H1 (cell line): Measurements from ENCODE around the gene C8B. TPM values are rescaled to one million over a fixed set of nuclear protein-coding genes. Genes with fewer than 3 reads are reported as not detected.

Experiments used
- CTCF ChIA-PET: fragments of 300-600 bp; sonication (Branson Sonifier 250); formaldehyde crosslinking; loops from one replicate; lab custom pipeline; 2021; ENCODE audit not compliant: partially characterized antibody; lab: Charles Lee
- POLR2A ChIA-PET: fragments of 300-600 bp; sonication (Branson Sonifier 250); formaldehyde crosslinking; loops from one replicate; lab custom pipeline; 2021; ENCODE audit warnings: inconsistent platforms; ENCODE audit not compliant: partially characterized antibody; lab: Charles Lee
- DNase-seq, 2 experiments: peaks; one replicate each; pipeline versions ENCODE4 v3.0.0 to v3.0.0-alpha.2; 2010 to 2022; ENCODE audit warnings: low spot score in 2 of 2, low read depth in 1 of 2, mixed read lengths in 1 of 2
- FAIRE-seq: peaks from 2 replicates; lab custom pipeline; 2011; peaks lifted over from hg19 to GRCh38; lab: Jason Lieb, UNC
- H2AFZ ChIP-seq: 2 replicates; pipeline ENCODE4 v1.8.1; 2012; ENCODE audit warnings: low read length, inconsistent platforms
- H2AK5ac ChIP-seq: 2 replicates; pipeline ENCODE4 v1.6.1; 2013; ENCODE audit warnings: low read depth, low read length
- H2BK120ac ChIP-seq: replicated peaks from 2 replicates; pipeline ENCODE3; 2013; ENCODE audit warnings: low read depth, low read length, inconsistent platforms
- H2BK12ac ChIP-seq: 2 replicates; pipeline ENCODE4 v1.6.1; 2013; ENCODE audit warnings: low read depth, low read length
- H2BK15ac ChIP-seq: 2 replicates; pipeline ENCODE4 v1.6.1; 2013; ENCODE audit warnings: low read length
- H2BK20ac ChIP-seq: 2 replicates; pipeline ENCODE4 v1.6.1; 2013; ENCODE audit warnings: low read length
- H2BK5ac ChIP-seq: 2 replicates; pipeline ENCODE4 v1.6.1; 2013; ENCODE audit warnings: low read depth, low read length
- H3K14ac ChIP-seq: 2 replicates; pipeline ENCODE4 v1.6.1; 2013; ENCODE audit warnings: inconsistent platforms; ENCODE audit not compliant: insufficient read length
- H3K18ac ChIP-seq: 2 replicates; pipeline ENCODE4 v1.6.1; 2013; ENCODE audit warnings: low read length; ENCODE audit errors: extremely low read depth
- H3K23ac ChIP-seq: 2 replicates; pipeline ENCODE4 v1.6.1; 2013; ENCODE audit warnings: inconsistent platforms; ENCODE audit not compliant: insufficient read length
- H3K23me2 ChIP-seq: 2 replicates; pipeline ENCODE4 v1.6.1; 2013; ENCODE audit warnings: low read depth, low read length
- H3K27ac ChIP-seq: 2 replicates; pipeline ENCODE4 v1.6.1; 2011; ENCODE audit warnings: low read depth, low read length, inconsistent platforms
- H3K27me3 ChIP-seq, 4 experiments: replicated peaks in 1 of 4; 1 replicate in 1 of 4; 2 replicates in 3 of 4; pipeline versions ENCODE4 v1.6.1 to v1.8.1; 2011 to 2013; ENCODE audit warnings: low read length in 3 of 4, mild to moderate bottlenecking in 3 of 4, inconsistent platforms in 2 of 4, mixed read lengths in 2 of 4, moderate library complexity in 1 of 4; ENCODE audit not compliant: control insufficient read depth in 3 of 4, insufficient read depth in 3 of 4; ENCODE audit errors: extremely low read depth in 1 of 4
- H3K36me3 ChIP-seq, 4 experiments: 2 replicates each; pipeline versions ENCODE4 v1.6.1 to v1.8.1; 2011 to 2013; ENCODE audit warnings: mild to moderate bottlenecking in 4 of 4, low read length in 3 of 4, moderate library complexity in 2 of 4, control low read depth in 1 of 4, inconsistent platforms in 1 of 4; ENCODE audit not compliant: insufficient read depth in 4 of 4, control insufficient read depth in 2 of 4
- H3K4ac ChIP-seq: replicated peaks from 2 replicates; pipeline ENCODE3; 2013; ENCODE audit warnings: low read length, low read depth, mixed read lengths, inconsistent platforms; ENCODE audit not compliant: insufficient read length
- H3K4me1 ChIP-seq, 4 experiments: replicated peaks in 1 of 4; 1 replicate in 1 of 4; 2 replicates in 3 of 4; pipeline versions ENCODE4 v1.6.1 to v1.8.1; 2011 to 2013; ENCODE audit warnings: low read length in 3 of 4, inconsistent platforms in 2 of 4, mixed read lengths in 1 of 4; ENCODE audit not compliant: insufficient read depth in 4 of 4, control insufficient read depth in 3 of 4
- H3K4me2 ChIP-seq, 2 experiments: 2 replicates each; pipeline versions ENCODE4 v1.6.1 to v1.8.1; 2011 to 2013; ENCODE audit warnings: low read depth in 2 of 2, low read length in 2 of 2, control low read depth in 1 of 2, inconsistent platforms in 1 of 2, mild to moderate bottlenecking in 1 of 2; ENCODE audit not compliant: insufficient read depth in 1 of 2
- H3K4me3 ChIP-seq, 4 experiments: fragments of 200-600, 300-600 bp in 1 of 4; sonication (generic), shearing (Covaris generic), sonication (Bioruptor Twin) in 1 of 4; 2 replicates each; pipeline versions ENCODE4 v1.5.1 to v1.8.1; 2011 to 2016; ENCODE audit warnings: low read length in 4 of 4, low read depth in 3 of 4, control low read depth in 2 of 4, inconsistent platforms in 2 of 4, mild to moderate bottlenecking in 2 of 4, mixed read lengths in 1 of 4, moderate library complexity in 1 of 4; ENCODE audit not compliant: insufficient read depth in 2 of 4; ENCODE audit errors: extremely low read depth in 1 of 4
- H3K56ac ChIP-seq: replicated peaks from 2 replicates; pipeline ENCODE3; 2013; ENCODE audit warnings: low read depth, mild to moderate bottlenecking, mixed read lengths, low read length, inconsistent platforms; ENCODE audit not compliant: insufficient read length
- H3K79me1 ChIP-seq: 2 replicates; pipeline ENCODE4 v1.6.1; 2013; ENCODE audit warnings: low read depth, low read length, control low read depth
- H3K79me2 ChIP-seq, 2 experiments: 2 replicates each; pipeline versions ENCODE4 v1.6.1 to v1.8.1; 2012 to 2013; ENCODE audit warnings: low read length in 2 of 2, mild to moderate bottlenecking in 2 of 2, inconsistent platforms in 1 of 2; ENCODE audit not compliant: insufficient read depth in 2 of 2, control insufficient read depth in 1 of 2
- H3K9ac ChIP-seq, 4 experiments: replicated peaks in 1 of 4; 1 replicate in 1 of 4; 2 replicates in 3 of 4; pipeline versions ENCODE4 v1.6.1 to v1.8.1; 2011 to 2013; ENCODE audit warnings: low read depth in 3 of 4, low read length in 3 of 4, control low read depth in 2 of 4, mild to moderate bottlenecking in 2 of 4, moderate library complexity in 2 of 4, inconsistent platforms in 1 of 4; ENCODE audit errors: extremely low read depth in 1 of 4
- H3K9me3 ChIP-seq, 2 experiments: 2 replicates each; pipeline versions ENCODE4 v1.6.1 to v1.8.1; 2012 to 2013; ENCODE audit warnings: mild to moderate bottlenecking in 2 of 2, moderate library complexity in 2 of 2, control low read depth in 1 of 2, inconsistent platforms in 1 of 2, low read depth in 1 of 2, low read length in 1 of 2, mixed read lengths in 1 of 2; ENCODE audit not compliant: insufficient read depth in 2 of 2
- H4K20me1 ChIP-seq, 2 experiments: replicated peaks in 1 of 2; 2 replicates each; pipeline versions ENCODE3 to v1.8.1; 2011 to 2013; ENCODE audit warnings: inconsistent platforms in 2 of 2, low read length in 2 of 2, mild to moderate bottlenecking in 1 of 2; ENCODE audit not compliant: insufficient read depth in 2 of 2, control insufficient read depth in 1 of 2
- H4K5ac ChIP-seq: 2 replicates; pipeline ENCODE4 v1.6.1; 2013; ENCODE audit warnings: low read length, low read depth, mixed read lengths, inconsistent platforms; ENCODE audit not compliant: insufficient read length
- H4K8ac ChIP-seq: 2 replicates; pipeline ENCODE4 v1.8.0; 2013; ENCODE audit warnings: mild to moderate bottlenecking, moderate library complexity, low read length, inconsistent platforms; ENCODE audit not compliant: insufficient read depth; ENCODE audit errors: extremely low read depth
- H4K91ac ChIP-seq: replicated peaks from 2 replicates; pipeline ENCODE3; 2013; ENCODE audit warnings: low read length, mixed read lengths, inconsistent platforms; ENCODE audit not compliant: insufficient read length
- CHD1 ChIP-seq: IDR thresholded peaks from 2 replicates; pipeline ENCODE4 v1.6.1; 2012; ENCODE audit warnings: low read depth, low read length, improper control_type of control experiment
- EZH2 ChIP-seq: fragments of 200-600 bp; sonication (generic); IDR thresholded peaks from 2 replicates; pipeline ENCODE4 v1.7.1; 2012; ENCODE audit warnings: low read depth, mild to moderate bottlenecking, moderate library complexity, low read length, inconsistent platforms; ENCODE audit not compliant: severe bottlenecking
- HDAC6 ChIP-seq: IDR thresholded peaks from one replicate; pipeline ENCODE4 v1.7.1; 2012; ENCODE audit warnings: low read depth, mild to moderate bottlenecking, inconsistent platforms, low read length, moderate library complexity
- RAD21 ChIP-seq, 2 experiments: IDR thresholded peaks in 1 of 2; conservative IDR thresholded peaks in 1 of 2; 2 replicates each; pipeline ENCODE4 v1.6.1; 2011; ENCODE audit warnings: low read depth in 2 of 2, low read length in 2 of 2, improper control_type of control experiment in 1 of 2, inconsistent platforms in 1 of 2, mild to moderate bottlenecking in 1 of 2, moderate library complexity in 1 of 2
- RNF2 ChIP-seq: fragments of 200-900, 300-1000 bp; sonication (generic); IDR thresholded peaks from 2 replicates; pipeline ENCODE4 v1.7.1; 2016; ENCODE audit warnings: borderline replicate concordance, low read depth, mild to moderate bottlenecking, antibody characterized with exemption, low read length; ENCODE audit not compliant: poor library complexity, severe bottlenecking; ENCODE audit errors: missing control alignments
- SIRT6 ChIP-seq: IDR thresholded peaks from one replicate; pipeline ENCODE4 v1.7.1; 2012; ENCODE audit warnings: low read length, inconsistent platforms
- WGBS, 2 experiments: shearing (Covaris generic) in 1 of 2; methylation state at CpG; one replicate each; pipeline versions ENCODE4 v1.1.6 to v1.1.7; 2013 to 2015; ENCODE audit warnings: low lambda C conversion rate in 2 of 2, mixed read lengths in 2 of 2, inconsistent platforms in 1 of 2, low coverage in 1 of 2, missing lambda C conversion rate in 1 of 2; ENCODE audit not compliant: insufficient replicate concordance in 2 of 2, insufficient coverage in 1 of 2, insufficient read length in 1 of 2; ENCODE audit errors: extremely low coverage in 1 of 2, missing lambda C conversion rate in 1 of 2; 5-methylcytosine and 5-hydroxymethylcytosine counted together
- polyA plus RNA-seq, 7 experiments: library from polyadenylated mRNA; depleted of rRNA in 3 of 7; stranded (reverse) in 5 of 7; unstranded in 2 of 7; fragments of >200 nt in 5 of 7; fragments of 200-250 nt in 2 of 7; gene quantifications; 1 replicate in 5 of 7; 2 replicates in 1 of 7; 4 replicates in 1 of 7; pipeline versions ENCODE4 v1.2.1 to v1.2.3, GENCODE V29; 2011 to 2013; ENCODE audit warnings: missing spikeins in 2 of 7, mixed read lengths in 2 of 7
- total RNA-seq: library from RNA; stranded (reverse); fragmentation: NEBNext Ultra II Directional; extraction: Animal tissue kit (Norgen Biotek cat#: 25700); gene quantifications from 2 replicates; pipeline ENCODE4 v1.2.1, GENCODE V29; 2021

Gene C8B
- total and polyA plus RNA-seq, 2 of the 8 experiments (the other 6 are each of a cell fraction or from before 2014, with no cell fraction given), result not detected

- Histone ChIP-seq H3K23me2 (no peaks in the 10 kb centered on the region), H4K8ac (no peak overlapping the region), H4K5ac (no peak overlapping the region), H3K9ac (no peak overlapping the region), H3K56ac (no peak overlapping the region), H3K18ac (no peak overlapping the region), H3K9me3 (no peaks in the 10 kb centered on the region), H3K4me1 (no peaks in the 10 kb centered on the region), H2AK5ac (no peak overlapping the region), H4K91ac (no peak overlapping the region), H3K36me3 (no peaks in the 10 kb centered on the region), H3K27me3 (no peaks in the 10 kb centered on the region), H3K14ac (no peak overlapping the region), H3K4me3 (no peak overlapping the region), H3K27ac (no peak overlapping the region), H2BK12ac (no peak overlapping the region), H4K20me1 (no peaks in the 10 kb centered on the region), H3K23ac (no peak overlapping the region), H3K4ac (no peak overlapping the region), H2AFZ (no peak overlapping the region), H2BK5ac (no peak overlapping the region), H3K79me1 (no peaks in the 10 kb centered on the region), H3K4me2 (no peak overlapping the region), H2BK20ac (no peak overlapping the region), H2BK15ac (no peak overlapping the region), H3K79me2 (no peaks in the 10 kb centered on the region), H2BK120ac (no peak overlapping the region)
- FAIRE-seq, result no peak
- DNase-seq, result no peak
- ChIA-PET CTCF (interaction anchor here (0.7 to 0.9 kb wide), 3 partner anchors 49 to 86 kb away, joined by 3 read pairs; no protein-coding TSS in a partner anchor), POLR2A (no interaction called here)
- WGBS, 2 experiments, result 96% methylated on average over 6 of the region's 6 CpGs; no CpG with 5 or more reads in 1 of the 2 experiments
- TF ChIP-seq RAD21 (IDR thresholded peaks at IDR 0.05 in 1 of 2, conservative IDR thresholded peaks at IDR 0.05 in 1 of 2; ENCODE audit: low read depth in 2 of 2, low read length in 2 of 2), result no peak
- no peak for TF ChIP-seq EZH2
- TF ChIP-seq RNF2, result no peak
- no peak for TF ChIP-seq CHD1
- TF ChIP-seq HDAC6, result no peak
- no peak for TF ChIP-seq SIRT6
These were observed 84.4 kb downstream of the C8B start for GRCh38 chr1:56881417-56881816.
